Measurements from ENCODE around the gene PRKAA2.

DNA sequence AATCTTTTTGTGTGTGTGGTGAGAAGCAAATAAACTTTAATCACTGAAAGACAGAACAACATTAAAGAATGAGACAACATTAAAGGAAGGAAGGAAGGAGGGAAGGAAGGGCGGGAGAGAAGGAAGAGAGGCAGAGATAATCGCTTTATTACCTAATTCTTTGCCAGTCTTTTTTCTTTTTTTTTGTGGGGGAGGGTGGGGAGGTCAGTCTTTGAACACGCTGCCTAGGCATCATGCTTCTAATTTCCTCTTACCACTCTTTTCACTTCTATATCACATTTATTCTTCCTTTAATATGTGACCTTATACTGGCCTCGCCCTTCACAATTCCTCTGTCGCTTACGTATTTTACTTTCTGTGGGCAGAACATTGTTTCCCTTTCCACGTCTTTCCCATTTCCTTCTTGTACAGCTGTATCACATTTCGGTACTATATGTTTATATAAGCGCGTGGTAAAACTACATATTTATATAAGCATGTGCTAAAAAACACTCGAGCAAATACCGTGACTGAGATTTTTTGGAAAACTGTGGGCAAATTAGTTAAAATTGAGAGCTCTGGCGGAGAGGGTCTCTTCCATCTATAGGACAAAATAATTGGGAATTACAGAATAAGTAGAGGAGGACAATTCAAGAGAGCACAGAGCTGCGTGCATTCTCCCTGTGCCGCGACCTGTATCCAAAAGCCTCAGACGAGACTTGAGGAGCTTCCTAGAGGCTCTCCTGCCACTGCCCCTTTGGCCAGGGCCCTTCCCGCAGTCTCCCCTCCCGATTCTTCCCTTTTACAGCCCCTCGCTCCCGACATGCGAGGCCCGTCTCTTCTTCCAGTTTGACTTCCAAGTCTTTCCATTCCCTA is 823 bp upstream of the PRKAA2 start:
- TF ChIP-seq EZH2phosphoT487 (IDR thresholded peaks at IDR 0.05; ENCODE audit: borderline replicate concordance, low read depth, low read length) = no peak
- TF ChIP-seq, protein P1, sequence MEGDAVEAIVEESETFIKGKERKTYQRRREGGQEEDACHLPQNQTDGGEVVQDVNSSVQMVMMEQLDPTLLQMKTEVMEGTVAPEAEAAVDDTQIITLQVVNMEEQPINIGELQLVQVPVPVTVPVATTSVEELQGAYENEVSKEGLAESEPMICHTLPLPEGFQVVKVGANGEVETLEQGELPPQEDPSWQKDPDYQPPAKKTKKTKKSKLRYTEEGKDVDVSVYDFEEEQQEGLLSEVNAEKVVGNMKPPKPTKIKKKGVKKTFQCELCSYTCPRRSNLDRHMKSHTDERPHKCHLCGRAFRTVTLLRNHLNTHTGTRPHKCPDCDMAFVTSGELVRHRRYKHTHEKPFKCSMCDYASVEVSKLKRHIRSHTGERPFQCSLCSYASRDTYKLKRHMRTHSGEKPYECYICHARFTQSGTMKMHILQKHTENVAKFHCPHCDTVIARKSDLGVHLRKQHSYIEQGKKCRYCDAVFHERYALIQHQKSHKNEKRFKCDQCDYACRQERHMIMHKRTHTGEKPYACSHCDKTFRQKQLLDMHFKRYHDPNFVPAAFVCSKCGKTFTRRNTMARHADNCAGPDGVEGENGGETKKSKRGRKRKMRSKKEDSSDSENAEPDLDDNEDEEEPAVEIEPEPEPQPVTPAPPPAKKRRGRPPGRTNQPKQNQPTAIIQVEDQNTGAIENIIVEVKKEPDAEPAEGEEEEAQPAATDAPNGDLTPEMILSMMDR (conservative IDR thresholded peaks at IDR 0.05; ENCODE audit: low read length) = no peak

All from OCI-LY7 (cell line).